22Rv1 (cell line): ENCODE measurements around the gene UBE3A.

Source experiments
- ZFX ChIP-seq: fragments of 450-650 bp; IDR thresholded peaks from 2 replicates; pipeline ENCODE4 v1.6.1; 2017; ENCODE audit warnings: antibody characterized with exemption, borderline replicate concordance
- TF ChIP-seq, protein P1 (sequence below): fragments of 450-650 bp; IDR thresholded peaks from 2 replicates; pipeline ENCODE4 v1.5.1; 2017; ENCODE audit warnings: mild to moderate bottlenecking

DNA sequence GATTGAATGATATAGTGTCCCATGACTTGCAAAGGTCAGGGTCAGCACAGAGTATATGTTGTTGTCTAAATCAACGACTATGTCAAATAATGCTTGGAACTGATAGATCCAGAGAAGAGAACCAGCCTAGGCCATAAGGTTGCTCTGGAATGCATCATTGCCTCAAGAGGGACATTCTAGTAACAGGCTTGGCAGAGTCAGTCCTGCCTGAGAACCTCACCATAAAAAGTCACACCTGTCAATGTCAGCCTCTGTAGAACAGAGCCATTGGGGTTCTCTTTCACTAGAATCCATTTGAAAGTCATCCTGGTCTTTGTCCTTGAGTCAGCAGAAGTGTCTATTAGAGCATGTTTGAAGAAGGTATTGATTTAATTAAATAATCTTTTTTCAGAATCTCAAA is 31.4 kb upstream of the UBE3A start:
- TF ChIP-seq, protein P1, sequence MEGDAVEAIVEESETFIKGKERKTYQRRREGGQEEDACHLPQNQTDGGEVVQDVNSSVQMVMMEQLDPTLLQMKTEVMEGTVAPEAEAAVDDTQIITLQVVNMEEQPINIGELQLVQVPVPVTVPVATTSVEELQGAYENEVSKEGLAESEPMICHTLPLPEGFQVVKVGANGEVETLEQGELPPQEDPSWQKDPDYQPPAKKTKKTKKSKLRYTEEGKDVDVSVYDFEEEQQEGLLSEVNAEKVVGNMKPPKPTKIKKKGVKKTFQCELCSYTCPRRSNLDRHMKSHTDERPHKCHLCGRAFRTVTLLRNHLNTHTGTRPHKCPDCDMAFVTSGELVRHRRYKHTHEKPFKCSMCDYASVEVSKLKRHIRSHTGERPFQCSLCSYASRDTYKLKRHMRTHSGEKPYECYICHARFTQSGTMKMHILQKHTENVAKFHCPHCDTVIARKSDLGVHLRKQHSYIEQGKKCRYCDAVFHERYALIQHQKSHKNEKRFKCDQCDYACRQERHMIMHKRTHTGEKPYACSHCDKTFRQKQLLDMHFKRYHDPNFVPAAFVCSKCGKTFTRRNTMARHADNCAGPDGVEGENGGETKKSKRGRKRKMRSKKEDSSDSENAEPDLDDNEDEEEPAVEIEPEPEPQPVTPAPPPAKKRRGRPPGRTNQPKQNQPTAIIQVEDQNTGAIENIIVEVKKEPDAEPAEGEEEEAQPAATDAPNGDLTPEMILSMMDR, result no peak
- no peak for TF ChIP-seq ZFX
